Natural killer cell (primary cell): ENCODE results near the gene SKAP1. TPM values are rescaled to one million over a fixed set of nuclear protein-coding genes. Genes with fewer than 3 reads are reported as not detected.
"Not testable (repeated sequence)": the region's sequence is repeated elsewhere in the genome, so short reads cannot be mapped to it uniquely, and the experiment has no call there.

Experiments
- ATAC-seq, 3 donors: fragments of 150-1000 bp in 2 of 3; fragments of 200-7000 bp in 1 of 3; cut with Tn5 transposase; 1 replicate in 1 of 3; 2 replicates in 2 of 3; pipeline ENCODE4 v1.10.0; 2021; ENCODE audit warnings: mild to moderate bottlenecking in 2 of 3, moderate library complexity in 2 of 3
- DNase-seq, 2 donors: peaks; one replicate each; pipeline versions ENCODE4 v3.0.0 to v3.0.0-alpha.2; 2013 to 2021; ENCODE audit warnings: mixed read lengths in 1 of 2
- H3K27ac ChIP-seq: one replicate; pipeline ENCODE4 v1.5.1; 2013; ENCODE audit warnings: mild to moderate bottlenecking, low read length
- H3K27me3 ChIP-seq: one replicate; pipeline ENCODE4 v1.6.1; 2013; ENCODE audit warnings: low read length; ENCODE audit not compliant: control insufficient read depth, insufficient read depth
- H3K36me3 ChIP-seq: one replicate; pipeline ENCODE4 v1.6.1; 2013; ENCODE audit warnings: low read length; ENCODE audit not compliant: control insufficient read depth, insufficient read depth
- H3K4me1 ChIP-seq: one replicate; pipeline ENCODE4 v1.6.1; 2013; ENCODE audit warnings: low read length; ENCODE audit not compliant: control insufficient read depth, insufficient read depth
- H3K4me3 ChIP-seq: one replicate; pipeline ENCODE4 v1.5.1; 2013; ENCODE audit warnings: low read length
- H3K9me3 ChIP-seq: one replicate; pipeline ENCODE4 v1.6.1; 2013; ENCODE audit warnings: low read length; ENCODE audit not compliant: control insufficient read depth, insufficient read depth
- H3K27ac Mint-ChIP-seq, 2 donors: one replicate each; pipeline ENCODE4 v1.8.0; 2022; ENCODE audit warnings: mild to moderate bottlenecking in 2 of 2, mixed read lengths in 2 of 2, moderate library complexity in 1 of 2
- H3K27me3 Mint-ChIP-seq, 2 donors: one replicate each; pipeline ENCODE4 v1.8.0; 2022; ENCODE audit warnings: low read depth in 2 of 2, mixed read lengths in 2 of 2
- H3K36me3 Mint-ChIP-seq: one replicate; pipeline ENCODE4 v1.8.0; 2022; ENCODE audit warnings: mixed read lengths
- H3K4me1 Mint-ChIP-seq, 2 donors: one replicate each; pipeline ENCODE4 v1.8.0; 2022; ENCODE audit warnings: mixed read lengths in 2 of 2
- H3K4me3 Mint-ChIP-seq: one replicate; pipeline ENCODE4 v1.8.0; 2022; ENCODE audit warnings: mild to moderate bottlenecking, moderate library complexity, mixed read lengths
- H3K9me3 Mint-ChIP-seq, 2 donors: one replicate each; pipeline ENCODE4 v1.8.0; 2022; ENCODE audit warnings: mixed read lengths in 2 of 2
- WGBS: methylation state at CpG from one replicate; pipeline ENCODE4 v1.1.7; 2013; ENCODE audit warnings: missing lambda C conversion rate; ENCODE audit not compliant: insufficient coverage; 5-methylcytosine and 5-hydroxymethylcytosine counted together
- intact Hi-C: fragments of 100-400 bp; cut with micrococcal nuclease; formaldehyde crosslinking; loops from one replicate; pipeline ENCODE4 v1.14.2; 2022
- total RNA-seq, 4 donors: library from RNA; stranded (reverse); fragments of 120-200 nt in 1 of 4; gene quantifications; one replicate each; pipeline versions ENCODE4 v1.2.3 to v1.2.4, GENCODE V29; 2013 to 2022
- TF ChIP-seq, protein P1 (sequence below): fragments of 200-600 bp; IDR thresholded peaks from one replicate; pipeline ENCODE4 v1.8.0; 2022; ENCODE audit warnings: antibody characterized with exemption

Gene SKAP1
- total RNA-seq, 3 donors from 2014 or later (not counting 1 experiment from before 2014, with no cell fraction given), result 168 to 227 (median 190) TPM

DNA sequence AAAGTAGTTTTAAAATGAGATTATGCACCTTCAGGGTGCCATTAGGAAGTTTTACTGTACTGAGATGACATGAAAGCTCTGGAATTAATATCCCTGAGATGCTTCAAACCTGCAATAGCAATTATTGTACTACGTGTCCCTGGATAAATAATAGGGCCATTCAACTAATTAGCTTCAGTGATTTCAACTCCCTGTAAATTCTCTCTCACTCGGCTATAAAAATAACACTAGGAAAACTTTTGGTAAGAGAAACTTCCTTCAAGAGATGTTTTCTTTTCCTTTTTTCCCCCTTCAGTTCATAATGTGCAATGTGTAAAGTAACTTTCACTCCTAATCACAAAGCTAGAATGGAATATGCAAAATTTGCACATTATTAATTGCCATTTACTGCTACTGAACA lies 176.0 kb downstream of the SKAP1 start:
- WGBS, result 100% methylated on average over 1 of the region's 2 CpGs
- Mint-ChIP-seq H3K4me1 (peaks cover 17 to 24% of the 10 kb centered on the region in 2 donors), H3K9me3 (no peaks in the 10 kb centered on the region), H3K4me3 (no peak overlapping the region), H3K36me3 (no peaks in the 10 kb centered on the region), H3K27ac (peak overlapping the region in 1 of 2 donors; percentile 61), H3K27me3 (no peaks in the 10 kb centered on the region)
- DNase-seq (no peak), ATAC-seq (no peak)
- H3K9me3 ChIP-seq, result no peaks in the 10 kb centered on the region
- no peak overlapping the region for H3K27ac ChIP-seq
- TF ChIP-seq, protein P1, sequence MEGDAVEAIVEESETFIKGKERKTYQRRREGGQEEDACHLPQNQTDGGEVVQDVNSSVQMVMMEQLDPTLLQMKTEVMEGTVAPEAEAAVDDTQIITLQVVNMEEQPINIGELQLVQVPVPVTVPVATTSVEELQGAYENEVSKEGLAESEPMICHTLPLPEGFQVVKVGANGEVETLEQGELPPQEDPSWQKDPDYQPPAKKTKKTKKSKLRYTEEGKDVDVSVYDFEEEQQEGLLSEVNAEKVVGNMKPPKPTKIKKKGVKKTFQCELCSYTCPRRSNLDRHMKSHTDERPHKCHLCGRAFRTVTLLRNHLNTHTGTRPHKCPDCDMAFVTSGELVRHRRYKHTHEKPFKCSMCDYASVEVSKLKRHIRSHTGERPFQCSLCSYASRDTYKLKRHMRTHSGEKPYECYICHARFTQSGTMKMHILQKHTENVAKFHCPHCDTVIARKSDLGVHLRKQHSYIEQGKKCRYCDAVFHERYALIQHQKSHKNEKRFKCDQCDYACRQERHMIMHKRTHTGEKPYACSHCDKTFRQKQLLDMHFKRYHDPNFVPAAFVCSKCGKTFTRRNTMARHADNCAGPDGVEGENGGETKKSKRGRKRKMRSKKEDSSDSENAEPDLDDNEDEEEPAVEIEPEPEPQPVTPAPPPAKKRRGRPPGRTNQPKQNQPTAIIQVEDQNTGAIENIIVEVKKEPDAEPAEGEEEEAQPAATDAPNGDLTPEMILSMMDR, result no peak
- peaks cover 15% of the 10 kb centered on the region for H3K36me3 ChIP-seq
- intact Hi-C loops, result loop anchor here (5.0 kb wide), 1 partner anchor 33 kb away; no protein-coding TSS in a partner anchor
- no peaks in the 10 kb centered on the region for H3K27me3 ChIP-seq
- H3K4me1 ChIP-seq, result no peaks in the 10 kb centered on the region
- no peak overlapping the region for H3K4me3 ChIP-seq

DNA sequence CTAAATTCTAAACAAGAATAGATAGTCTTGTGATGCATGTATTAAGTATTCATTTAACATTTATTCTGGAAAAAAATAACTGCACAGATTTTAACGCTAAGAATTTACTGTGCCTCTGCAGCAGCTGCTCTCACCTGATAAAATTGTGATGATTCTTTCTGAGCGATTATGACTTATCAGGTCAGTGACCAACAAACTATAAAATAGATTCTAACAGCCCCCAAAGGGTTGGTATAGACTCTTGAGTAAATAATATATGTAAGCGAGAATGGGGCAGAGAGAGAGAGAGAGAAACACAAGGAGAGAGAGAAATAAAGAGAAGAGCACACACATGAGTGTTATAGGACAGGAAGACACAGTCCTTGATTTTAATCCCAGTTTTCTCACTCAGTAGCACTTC lies 178.1 kb downstream of the SKAP1 start:
- WGBS, result 100% methylated on average over 2 of the region's 3 CpGs
- H3K27me3 ChIP-seq, result no peaks in the 10 kb centered on the region
- DNase-seq (no peak), ATAC-seq (no peak)
- Mint-ChIP-seq H3K4me3 (no peak overlapping the region), H3K27me3 (no peaks in the 10 kb centered on the region), H3K36me3 (no peaks in the 10 kb centered on the region), H3K27ac (no peak overlapping the region), H3K9me3 (no peaks in the 10 kb centered on the region), H3K4me1 (peaks cover 19 to 27% of the 10 kb centered on the region in 2 donors)
- H3K4me1 ChIP-seq, result no peaks in the 10 kb centered on the region
- H3K9me3 ChIP-seq, result no peaks in the 10 kb centered on the region
- H3K27ac ChIP-seq, result no peak overlapping the region
- H3K36me3 ChIP-seq, result peaks cover 17% of the 10 kb centered on the region
- TF ChIP-seq, protein P1, result no peak
- no peak overlapping the region for H3K4me3 ChIP-seq
- intact Hi-C loops, result loop anchor here (5.0 kb wide), 1 partner anchor 35 kb away; no protein-coding TSS in a partner anchor

DNA sequence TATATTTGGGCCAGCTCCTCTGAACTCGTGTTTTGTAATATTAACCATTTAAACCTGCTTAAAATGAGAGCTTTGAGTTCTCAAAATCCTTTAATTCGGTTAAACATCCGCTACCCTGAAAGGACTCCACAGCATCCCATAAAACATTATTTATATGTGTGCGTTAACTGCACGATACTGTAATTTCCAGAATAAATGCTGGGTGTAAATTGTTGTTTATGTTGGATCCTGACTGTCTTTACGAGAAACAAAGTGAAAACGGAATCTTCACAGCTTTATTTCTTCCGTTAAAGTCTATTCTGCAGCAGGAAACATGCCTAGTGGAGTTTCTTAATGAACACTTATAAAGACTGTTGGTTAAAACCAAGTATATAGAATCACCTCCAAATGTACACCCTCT lies 179.1 kb downstream of the SKAP1 start:
- intact Hi-C loops, result loop anchor here (5.0 kb wide), 1 partner anchor 36 kb away; no protein-coding TSS in a partner anchor
- ATAC-seq (no peak), DNase-seq (no peak)
- TF ChIP-seq, protein P1, result no peak
- Mint-ChIP-seq H3K4me3 (no peak overlapping the region), H3K27me3 (no peaks in the 10 kb centered on the region), H3K4me1 (peaks cover 20 to 36% of the 10 kb centered on the region in 2 donors), H3K9me3 (no peaks in the 10 kb centered on the region), H3K27ac (no peak overlapping the region), H3K36me3 (no peaks in the 10 kb centered on the region)
- H3K4me3 ChIP-seq, result no peak overlapping the region
- H3K9me3 ChIP-seq, result no peaks in the 10 kb centered on the region
- no peaks in the 10 kb centered on the region for H3K27me3 ChIP-seq
- WGBS, result 95% methylated on average over 5 of the region's 8 CpGs
- H3K27ac ChIP-seq, result no peak overlapping the region
- no peaks in the 10 kb centered on the region for H3K4me1 ChIP-seq
- H3K36me3 ChIP-seq, result peaks cover 12% of the 10 kb centered on the region

DNA sequence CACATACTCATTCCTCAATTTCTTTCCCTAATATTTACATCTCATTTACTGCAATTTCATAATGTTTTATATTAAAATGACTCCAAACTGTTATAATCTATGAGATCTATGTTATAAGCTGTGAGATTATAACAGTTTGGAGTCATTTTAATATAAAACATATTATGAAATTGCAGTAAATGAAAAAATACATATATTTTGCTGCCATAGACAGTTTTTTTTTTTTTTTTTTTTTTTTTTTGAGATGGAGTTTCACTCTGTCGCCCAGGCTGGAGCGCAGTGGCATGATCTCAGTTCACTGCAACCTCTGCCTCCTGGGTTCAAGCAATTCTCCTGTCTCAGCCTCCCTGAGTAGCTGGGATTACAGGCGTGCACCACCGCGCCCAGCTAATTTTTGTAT lies 180.0 kb downstream of the SKAP1 start:
- H3K27me3 Mint-ChIP-seq, ATAC-seq, DNase-seq, H3K4me1 ChIP-seq, H3K4me3 Mint-ChIP-seq, H3K36me3 Mint-ChIP-seq, H3K9me3 Mint-ChIP-seq, H3K27ac Mint-ChIP-seq, H3K27ac ChIP-seq, H3K4me3 ChIP-seq, H3K9me3 ChIP-seq, H3K27me3 ChIP-seq: not testable (repeated sequence)
- peaks cover 23 to 38% of the 10 kb centered on the region in 2 donors for H3K4me1 Mint-ChIP-seq
- intact Hi-C loops, result loop anchor here (5.0 kb wide), 1 partner anchor 37 kb away; no protein-coding TSS in a partner anchor
- peaks cover 11% of the 10 kb centered on the region for H3K36me3 ChIP-seq
- WGBS, result 98% methylated on average over 5 of the region's 5 CpGs
